Osteoblast (primary cell): ENCODE measurements around the gene MS4A6A. TPM values are rescaled to one million over a fixed set of nuclear protein-coding genes. Genes with fewer than 3 reads are reported as not detected.

Experiments
- DNase-seq: peaks from one replicate; pipeline ENCODE4 v3.0.0; 2011; ENCODE audit warnings: low spot score, mixed read lengths; ENCODE audit not compliant: insufficient read length; ENCODE audit errors: missing footprints
- H2AFZ ChIP-seq: 2 replicates; pipeline ENCODE4 v1.6.0; 2011; ENCODE audit warnings: mild to moderate bottlenecking, low read length
- H3K27ac ChIP-seq: 2 replicates; pipeline ENCODE4 v1.5.1; 2011; ENCODE audit warnings: mild to moderate bottlenecking, low read depth, low read length, moderate library complexity
- H3K27me3 ChIP-seq: 2 replicates; pipeline ENCODE4 v1.6.0; 2012; ENCODE audit warnings: mild to moderate bottlenecking, control low read depth, inconsistent platforms, low read length, moderate library complexity; ENCODE audit not compliant: insufficient read depth
- H3K36me3 ChIP-seq: 2 replicates; pipeline ENCODE4 v1.5.1; 2011; ENCODE audit warnings: mild to moderate bottlenecking, low read length, control low read depth, moderate library complexity; ENCODE audit not compliant: insufficient read depth
- H3K4me1 ChIP-seq: 2 replicates; pipeline ENCODE4 v1.5.1; 2011; ENCODE audit warnings: mild to moderate bottlenecking, low read length, control low read depth, moderate library complexity; ENCODE audit not compliant: insufficient read depth
- H3K4me2 ChIP-seq: 2 replicates; pipeline ENCODE4 v1.6.0; 2011; ENCODE audit warnings: mild to moderate bottlenecking, low read length; ENCODE audit not compliant: insufficient read depth
- H3K4me3 ChIP-seq: fragments of 200-600 bp; sonication (generic); 3 replicates; pipeline ENCODE4 v1.5.1; 2012; ENCODE audit warnings: mild to moderate bottlenecking, low read length, inconsistent platforms; ENCODE audit not compliant: insufficient read depth
- H3K79me2 ChIP-seq: 2 replicates; pipeline ENCODE4 v1.6.0; 2012; ENCODE audit warnings: mild to moderate bottlenecking, low read length, control low read depth, inconsistent platforms; ENCODE audit not compliant: insufficient read depth
- H3K9me3 ChIP-seq: 2 replicates; pipeline ENCODE4 v1.5.1; 2011; ENCODE audit warnings: low read depth, low read length, control low read depth
- H4K20me1 ChIP-seq: 2 replicates; pipeline ENCODE4 v1.6.0; 2012; ENCODE audit warnings: mild to moderate bottlenecking, low read length, control low read depth; ENCODE audit not compliant: insufficient read depth
- total RNA-seq: library from RNA; depleted of rRNA; stranded (reverse); fragments of >200 nt; gene quantifications from 2 replicates; pipeline ENCODE4 v1.2.3, GENCODE V29; 2012
- TF ChIP-seq, protein P1 (sequence below): IDR thresholded peaks from 2 replicates; pipeline ENCODE4 v1.5.1; 2011; ENCODE audit warnings: mild to moderate bottlenecking, low read depth, low read length, moderate library complexity; ENCODE audit errors: extremely low read depth

MS4A6A gene
- total RNA-seq, 1 donor = under 0.01 TPM

DNA sequence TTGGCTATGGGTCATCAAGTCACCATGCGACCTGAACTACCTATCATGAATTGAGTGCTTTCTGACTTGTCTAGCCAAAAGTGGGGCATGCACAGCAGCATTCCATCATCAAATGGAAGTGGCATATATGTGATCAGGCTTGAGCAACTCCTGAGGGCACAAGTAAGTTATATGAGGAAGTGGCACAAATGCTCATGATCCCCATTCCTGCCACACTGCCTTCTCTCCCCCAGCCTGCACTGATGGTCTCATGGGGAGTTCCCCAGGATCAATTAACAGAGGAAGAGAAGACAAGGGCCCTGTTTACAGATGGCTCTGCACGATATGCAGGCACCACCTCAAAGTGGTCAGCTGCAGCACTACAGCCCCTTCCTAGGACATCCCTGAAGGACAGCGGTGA, 38.3 kb upstream of the MS4A6A start:
- Histone ChIP-seq H4K20me1 (no peaks in the 10 kb centered on the region), H3K4me2 (no peak overlapping the region), H3K36me3 (no peaks in the 10 kb centered on the region), H3K4me1 (no peaks in the 10 kb centered on the region), H3K4me3 (no peak overlapping the region), H2AFZ (no peak overlapping the region), H3K27ac (no peak overlapping the region), H3K79me2 (no peaks in the 10 kb centered on the region), H3K9me3 (no peaks in the 10 kb centered on the region), H3K27me3 (no peaks in the 10 kb centered on the region)
- DNase-seq = no peak
- TF ChIP-seq, protein P1, sequence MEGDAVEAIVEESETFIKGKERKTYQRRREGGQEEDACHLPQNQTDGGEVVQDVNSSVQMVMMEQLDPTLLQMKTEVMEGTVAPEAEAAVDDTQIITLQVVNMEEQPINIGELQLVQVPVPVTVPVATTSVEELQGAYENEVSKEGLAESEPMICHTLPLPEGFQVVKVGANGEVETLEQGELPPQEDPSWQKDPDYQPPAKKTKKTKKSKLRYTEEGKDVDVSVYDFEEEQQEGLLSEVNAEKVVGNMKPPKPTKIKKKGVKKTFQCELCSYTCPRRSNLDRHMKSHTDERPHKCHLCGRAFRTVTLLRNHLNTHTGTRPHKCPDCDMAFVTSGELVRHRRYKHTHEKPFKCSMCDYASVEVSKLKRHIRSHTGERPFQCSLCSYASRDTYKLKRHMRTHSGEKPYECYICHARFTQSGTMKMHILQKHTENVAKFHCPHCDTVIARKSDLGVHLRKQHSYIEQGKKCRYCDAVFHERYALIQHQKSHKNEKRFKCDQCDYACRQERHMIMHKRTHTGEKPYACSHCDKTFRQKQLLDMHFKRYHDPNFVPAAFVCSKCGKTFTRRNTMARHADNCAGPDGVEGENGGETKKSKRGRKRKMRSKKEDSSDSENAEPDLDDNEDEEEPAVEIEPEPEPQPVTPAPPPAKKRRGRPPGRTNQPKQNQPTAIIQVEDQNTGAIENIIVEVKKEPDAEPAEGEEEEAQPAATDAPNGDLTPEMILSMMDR = no peak

DNA sequence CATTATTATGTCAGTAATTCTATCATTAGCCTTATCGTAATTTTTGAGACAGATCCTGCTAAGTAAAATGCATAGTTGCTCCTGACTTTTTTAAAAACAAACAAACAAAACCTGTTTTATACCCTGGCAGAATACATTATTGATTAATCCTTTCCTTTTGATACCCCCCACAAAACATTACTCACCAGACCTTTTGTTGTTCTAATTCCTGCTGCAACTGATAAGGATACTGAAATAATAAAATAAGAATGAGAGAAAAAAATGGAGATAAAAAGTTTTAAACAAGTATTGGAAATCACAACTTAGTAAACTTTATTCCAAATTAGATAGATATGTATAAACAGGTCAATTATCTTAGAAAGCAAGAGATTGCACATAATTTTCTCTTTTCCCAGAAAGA, 31.5 kb upstream of the MS4A6A start:
- no peaks in the 10 kb centered on the region for H3K27me3 ChIP-seq
- H3K27ac ChIP-seq = no peak overlapping the region
- H3K4me2 ChIP-seq = no peak overlapping the region
- TF ChIP-seq, protein P1 = no peak
- no peaks in the 10 kb centered on the region for H3K9me3 ChIP-seq
- no peak overlapping the region for H3K4me3 ChIP-seq
- no peak for DNase-seq
- no peaks in the 10 kb centered on the region for H3K4me1 ChIP-seq
- no peaks in the 10 kb centered on the region for H3K79me2 ChIP-seq
- no peak overlapping the region for H2AFZ ChIP-seq
- H4K20me1 ChIP-seq = no peaks in the 10 kb centered on the region
- H3K36me3 ChIP-seq = no peaks in the 10 kb centered on the region

DNA sequence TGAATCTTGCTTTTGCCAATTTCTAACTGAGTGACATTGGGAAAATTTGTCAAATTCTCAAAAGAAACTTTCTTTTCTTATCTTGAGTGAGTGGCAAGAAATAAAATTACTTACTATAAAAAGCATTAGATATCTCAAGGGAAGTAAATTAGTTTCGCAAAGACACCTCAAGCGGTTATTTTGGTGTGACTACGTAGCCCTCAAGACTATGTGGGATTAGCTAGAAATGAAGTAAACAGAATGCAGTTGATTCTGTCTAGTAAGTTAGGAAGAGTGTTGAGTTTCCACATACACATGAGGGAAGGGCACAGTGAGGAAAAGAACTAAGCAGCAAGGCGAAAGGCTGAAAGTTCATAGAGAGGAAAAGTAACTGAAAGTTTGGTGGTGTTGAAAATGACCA, 28.3 kb upstream of the MS4A6A start:
- Histone ChIP-seq H3K27ac (no peak overlapping the region), H3K4me2 (no peak overlapping the region), H3K9me3 (no peaks in the 10 kb centered on the region), H3K27me3 (no peaks in the 10 kb centered on the region), H2AFZ (no peak overlapping the region), H3K36me3 (no peaks in the 10 kb centered on the region), H3K79me2 (no peaks in the 10 kb centered on the region), H4K20me1 (no peaks in the 10 kb centered on the region), H3K4me3 (no peak overlapping the region), H3K4me1 (no peaks in the 10 kb centered on the region)
- DNase-seq = no peak
- TF ChIP-seq, protein P1 = no peak

DNA sequence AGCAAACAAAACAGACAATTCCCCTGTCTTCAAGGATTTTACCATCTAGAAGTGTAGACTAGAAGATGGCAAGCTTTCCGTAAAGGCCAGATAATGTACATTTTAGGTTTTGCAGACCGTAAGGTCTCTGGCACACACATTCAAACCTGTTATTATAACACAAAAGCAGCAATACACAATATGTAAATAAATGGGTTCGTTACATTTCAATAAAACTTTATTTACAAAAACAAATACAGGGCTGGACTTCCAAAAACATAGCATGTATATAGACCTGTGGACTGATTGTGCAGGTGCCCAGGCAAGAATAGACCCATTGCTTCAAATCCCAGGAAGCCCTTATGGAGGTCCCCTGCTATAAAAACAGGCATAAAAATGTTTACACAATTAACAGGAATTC, 27.1 kb upstream of the MS4A6A start:
- Histone ChIP-seq H3K27me3 (no peaks in the 10 kb centered on the region), H3K27ac (no peak overlapping the region), H3K4me3 (no peak overlapping the region), H2AFZ (no peak overlapping the region), H3K36me3 (no peaks in the 10 kb centered on the region), H4K20me1 (no peaks in the 10 kb centered on the region), H3K4me1 (no peaks in the 10 kb centered on the region), H3K9me3 (no peaks in the 10 kb centered on the region), H3K79me2 (no peaks in the 10 kb centered on the region), H3K4me2 (no peak overlapping the region)
- DNase-seq = no peak
- TF ChIP-seq, protein P1 = no peak
